AG04450 (cell line): ENCODE measurements around the gene GTF2IRD1. TPM values are rescaled to one million over a fixed set of nuclear protein-coding genes. Genes with fewer than 3 reads are reported as not detected.

Experiments used
- CTCF ChIA-PET: fragments of 300-600, 350-600 bp; formaldehyde crosslinking; extraction: SDS; loops from one replicate; lab custom pipeline; 2022; ENCODE audit warnings: antibody characterized with exemption, inconsistent platforms; lab: Charles Lee
- POLR2A ChIA-PET: fragments of 350-600 bp; formaldehyde crosslinking; extraction: SDS; loops from one replicate; lab custom pipeline; 2021; ENCODE audit warnings: antibody characterized with exemption, inconsistent platforms; lab: Yijun Ruan, JAX
- DNase-seq: peaks from one replicate; pipeline ENCODE4 v3.0.0-alpha.2; 2011; ENCODE audit warnings: low read depth, low spot score
- H3K27ac ChIP-seq: one replicate; pipeline ENCODE4 v1.5.1; 2012; ENCODE audit warnings: low read depth, low read length, control low read depth
- H3K27me3 ChIP-seq: one replicate; pipeline ENCODE4 v1.6.0; 2012; ENCODE audit warnings: low read length; ENCODE audit not compliant: control insufficient read depth, insufficient read depth
- H3K4me3 ChIP-seq: 2 replicates; pipeline ENCODE4 v1.5.1; 2011; ENCODE audit warnings: mild to moderate bottlenecking, low read depth, low read length, control low read depth
- H3K9me3 ChIP-seq: 2 replicates; pipeline ENCODE4 v1.5.1; 2012; ENCODE audit warnings: low read length; ENCODE audit not compliant: control insufficient read depth, insufficient read depth
- CTCF ChIP-seq: IDR thresholded peaks from 2 replicates; pipeline ENCODE4 v1.5.1; 2011; ENCODE audit warnings: low read depth, low read length, control low read depth, inconsistent platforms
- polyA plus RNA-seq: library from polyadenylated mRNA; depleted of rRNA; stranded (reverse); fragments of >200 nt; gene quantifications from 2 replicates; pipeline ENCODE4 v1.2.3, GENCODE V29; 2011

GTF2IRD1 gene
- polyA plus RNA-seq, 1 experiment: 23.5 TPM

- no peaks in the 10 kb centered on the region for H3K27me3 ChIP-seq
- no peak for DNase-seq
- no peak overlapping the region for H3K4me3 ChIP-seq
- no peak for TF ChIP-seq CTCF
- no peak overlapping the region for H3K27ac ChIP-seq
- POLR2A ChIA-PET: no interaction called here
- CTCF ChIA-PET: no interaction called here
- H3K9me3 ChIP-seq: no peaks in the 10 kb centered on the region
These were observed 12.6 kb downstream of the GTF2IRD1 start for GRCh38 chr7:74466196-74466813.

GRCh38 chr7:74467876-74468275 lies 14.2 kb downstream of the GTF2IRD1 start:
- no peaks in the 10 kb centered on the region for H3K27me3 ChIP-seq
- ChIA-PET CTCF (no interaction called here), POLR2A (no interaction called here)
- H3K9me3 ChIP-seq: no peaks in the 10 kb centered on the region
- no peak overlapping the region for H3K27ac ChIP-seq
- H3K4me3 ChIP-seq: no peak overlapping the region
- TF ChIP-seq CTCF: no peak
- DNase-seq: no peak

GRCh38 chr7:74470504-74470903 lies 16.8 kb downstream of the GTF2IRD1 start:
- Histone ChIP-seq H3K4me3 (no peak overlapping the region), H3K27me3 (no peaks in the 10 kb centered on the region), H3K27ac (no peak overlapping the region), H3K9me3 (no peaks in the 10 kb centered on the region)
- TF ChIP-seq CTCF: no peak
- no peak for DNase-seq
- ChIA-PET POLR2A (interaction anchor here (0.6 kb wide), 1 partner anchor 38 kb away, joined by 8 read pairs; no protein-coding TSS in a partner anchor), CTCF (interaction anchor here (1.0 kb wide), 1 partner anchor 21 kb away, joined by 9 read pairs; no protein-coding TSS in a partner anchor)

- Histone ChIP-seq H3K4me3 (no peak overlapping the region), H3K9me3 (no peaks in the 10 kb centered on the region), H3K27ac (no peak overlapping the region), H3K27me3 (no peaks in the 10 kb centered on the region)
- DNase-seq: no peak
- no peak for TF ChIP-seq CTCF
- ChIA-PET POLR2A (interaction anchor here (0.6 to 1.3 kb wide), 2 partner anchors 10 to 19 kb away, joined by 3 read pairs; no protein-coding TSS in a partner anchor), CTCF (interaction anchor here (0.6 kb wide), 1 partner anchor 30 kb away, joined by 4 read pairs; no protein-coding TSS in a partner anchor)
These were observed 19.4 kb downstream of the GTF2IRD1 start for GRCh38 chr7:74473116-74473515.

- H3K4me3 ChIP-seq: no peak overlapping the region
- DNase-seq: no peak
- H3K27ac ChIP-seq: no peak overlapping the region
- no peaks in the 10 kb centered on the region for H3K27me3 ChIP-seq
- H3K9me3 ChIP-seq: no peaks in the 10 kb centered on the region
- CTCF ChIA-PET: no interaction called here
- POLR2A ChIA-PET: no interaction called here
- TF ChIP-seq CTCF: no peak
These were observed 20.7 kb downstream of the GTF2IRD1 start for GRCh38 chr7:74474271-74474865.
